NCI-H345 treated with DMSO at 0.1 percent for 48 hours (cell line): Measurements from ENCODE around the gene MRGPRX4.
"Not testable (repeated sequence)": the region's sequence is repeated elsewhere in the genome, so short reads cannot be mapped to it uniquely, and the experiment has no call there.

ENCODE experiments used
- DNase-seq: peaks from one replicate; lab custom pipeline; 2025; ENCODE audit not compliant: unreplicated experiment; lab: John Stamatoyannopoulos, UW

Gene MRGPRX4

GRCh38 chr11:18172666-18173065 lies at the start of gene MRGPRX4:
Gene MRGPRX4, plus strand, starts transcription at chr11:18172837. Its CDS starts 420 bp downstream, at chr11:18173257.
- no peak for DNase-seq

DNA sequence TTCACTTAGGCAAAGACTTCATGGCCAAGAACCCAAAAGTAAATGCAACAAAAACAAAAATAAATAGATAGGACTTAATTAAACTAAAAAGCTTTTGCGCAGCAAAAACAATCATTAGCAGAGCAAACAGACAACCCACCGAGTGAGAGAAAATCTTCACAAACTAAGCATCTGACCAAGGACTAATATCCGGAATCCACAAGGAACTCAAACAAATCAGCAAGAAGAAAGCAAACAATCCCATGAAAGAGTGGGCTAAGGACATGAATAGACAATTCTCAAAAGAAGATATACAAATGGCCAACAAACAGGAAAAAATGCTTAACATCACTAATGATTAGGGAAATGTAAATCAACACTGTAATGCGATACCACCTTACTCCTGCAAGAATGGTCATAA lies 41.5 kb upstream of the MRGPRX4 start:
- DNase-seq, result not testable (repeated sequence)

DNA sequence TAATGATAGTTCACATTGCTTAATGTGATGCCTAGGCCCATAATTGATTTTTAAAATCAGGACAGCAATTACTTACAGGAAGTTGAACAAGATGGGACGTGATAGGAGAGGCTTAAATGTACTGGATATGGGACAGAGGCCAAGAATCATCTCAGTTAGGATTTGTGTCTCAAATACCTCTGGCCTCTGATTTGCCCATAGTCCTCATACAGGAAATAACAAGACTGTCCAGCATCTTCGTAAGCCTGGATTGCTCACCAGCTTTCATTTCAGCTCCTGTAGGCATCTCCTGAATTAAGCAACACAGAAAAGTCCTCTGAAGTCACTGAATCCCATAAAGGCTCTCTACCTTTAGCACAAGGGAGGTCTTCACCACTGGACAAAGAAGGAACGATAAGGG lies 40.3 kb upstream of the MRGPRX4 start, which contains the start of gene MRGPRX3:
Gene MRGPRX3 (plus strand): TSS at position 231 of the 400 bp plus-strand sequence. CDS start 4,632 bp downstream, outside the sequence.
- no peak for DNase-seq

DNA sequence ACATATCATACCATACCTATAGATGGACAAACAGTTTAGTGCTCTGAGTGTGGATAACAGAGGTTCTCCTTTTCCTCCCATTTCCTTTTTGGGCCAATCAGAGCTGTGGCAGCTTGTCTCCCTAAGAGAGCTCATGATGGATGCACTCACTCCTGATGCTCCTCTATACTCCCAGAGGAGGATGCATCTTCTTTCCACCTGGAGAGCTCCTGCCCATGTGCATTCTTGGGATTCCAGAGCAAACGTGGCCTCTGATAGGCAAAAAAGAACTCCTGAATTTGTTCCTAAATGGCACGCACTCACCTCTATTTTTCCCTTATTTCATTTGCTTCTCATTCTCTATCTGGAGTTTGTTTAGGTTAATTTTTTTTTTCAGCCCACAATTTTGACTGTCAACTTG lies 37.3 kb upstream of the MRGPRX4 start:
- DNase-seq, result no peak

DNA sequence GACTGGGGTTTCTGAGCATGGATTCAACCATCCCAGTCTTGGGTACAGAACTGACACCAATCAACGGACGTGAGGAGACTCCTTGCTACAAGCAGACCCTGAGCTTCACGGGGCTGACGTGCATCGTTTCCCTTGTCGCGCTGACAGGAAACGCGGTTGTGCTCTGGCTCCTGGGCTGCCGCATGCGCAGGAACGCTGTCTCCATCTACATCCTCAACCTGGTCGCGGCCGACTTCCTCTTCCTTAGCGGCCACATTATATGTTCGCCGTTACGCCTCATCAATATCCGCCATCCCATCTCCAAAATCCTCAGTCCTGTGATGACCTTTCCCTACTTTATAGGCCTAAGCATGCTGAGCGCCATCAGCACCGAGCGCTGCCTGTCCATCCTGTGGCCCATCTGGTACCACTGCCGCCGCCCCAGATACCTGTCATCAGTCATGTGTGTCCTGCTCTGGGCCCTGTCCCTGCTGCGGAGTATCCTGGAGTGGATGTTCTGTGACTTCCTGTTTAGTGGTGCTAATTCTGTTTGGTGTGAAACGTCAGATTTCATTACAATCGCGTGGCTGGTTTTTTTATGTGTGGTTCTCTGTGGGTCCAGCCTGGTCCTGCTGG lies 35.3 kb upstream of the MRGPRX4 start:
- no peak for DNase-seq

DNA sequence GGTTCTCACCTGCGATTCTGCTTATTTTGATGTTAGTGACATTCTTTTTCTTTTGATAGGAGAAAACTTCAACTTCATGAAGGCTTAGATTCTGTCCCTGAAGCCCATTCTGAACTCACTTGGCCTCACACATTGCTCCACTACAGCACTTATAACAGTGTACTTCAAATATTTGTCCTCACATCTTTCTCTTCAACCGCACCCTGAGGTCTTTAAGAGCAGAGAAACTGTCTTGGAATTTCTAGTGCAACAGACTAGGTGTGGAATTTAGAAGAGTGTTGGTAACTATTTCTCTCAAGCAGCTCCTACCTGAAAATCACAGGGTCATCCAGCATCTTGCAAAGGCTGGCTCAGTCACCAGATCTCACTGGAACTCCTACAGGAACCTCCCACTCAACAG lies 32.5 kb upstream of the MRGPRX4 start:
- DNase-seq, result no peak

- no peak for DNase-seq
These were observed 28.4 kb upstream of the MRGPRX4 start for GRCh38 chr11:18144243-18144642.

- DNase-seq, result no peak
These were observed 27.6 kb upstream of the MRGPRX4 start for GRCh38 chr11:18145025-18145424.

DNA sequence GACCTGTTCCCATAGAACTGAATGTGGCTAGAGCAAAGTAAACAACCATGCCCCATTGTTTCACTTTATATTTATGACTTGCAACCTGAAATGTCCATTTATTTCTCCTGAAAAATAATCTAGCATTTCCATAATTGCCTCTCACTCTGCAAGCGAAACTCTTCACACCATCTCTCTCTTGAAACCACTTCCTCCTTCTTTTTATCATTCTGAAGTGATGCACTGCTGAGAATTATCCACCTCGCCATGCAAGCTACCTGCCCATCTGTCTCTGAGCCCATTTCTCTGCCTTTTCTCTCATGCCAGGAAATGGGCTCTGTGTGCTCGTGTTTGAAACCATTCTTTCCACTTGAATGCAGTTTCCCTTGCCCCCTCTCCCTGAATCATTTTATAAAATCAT lies 26.8 kb upstream of the MRGPRX4 start:
- DNase-seq, result no peak

DNA sequence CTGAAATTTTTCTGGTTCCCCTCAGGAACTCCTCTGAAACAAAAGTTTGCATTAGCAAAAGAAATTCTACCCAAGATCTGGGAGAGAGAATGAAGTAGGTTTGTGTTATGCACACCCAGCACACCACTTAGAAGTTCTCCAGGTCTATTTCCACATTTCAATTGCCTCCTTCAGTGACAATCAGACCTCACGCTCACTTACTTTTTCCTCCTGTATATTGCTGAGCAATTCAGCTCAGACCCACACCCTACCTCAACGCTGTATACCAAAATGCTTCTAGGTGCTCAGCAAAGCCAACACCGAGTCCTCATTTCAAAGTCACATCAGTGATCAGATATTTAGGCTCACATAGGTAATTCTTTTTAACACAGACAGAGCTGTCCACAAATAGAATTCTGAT lies 21.1 kb upstream of the MRGPRX4 start:
- DNase-seq, result no peak

GRCh38 chr11:18168372-18168771 lies 4.3 kb upstream of the MRGPRX4 start:
- DNase-seq, result no peak

GRCh38 chr11:18171377-18172000 lies 1.1 kb upstream of the MRGPRX4 start:
- DNase-seq, result no peak

DNA sequence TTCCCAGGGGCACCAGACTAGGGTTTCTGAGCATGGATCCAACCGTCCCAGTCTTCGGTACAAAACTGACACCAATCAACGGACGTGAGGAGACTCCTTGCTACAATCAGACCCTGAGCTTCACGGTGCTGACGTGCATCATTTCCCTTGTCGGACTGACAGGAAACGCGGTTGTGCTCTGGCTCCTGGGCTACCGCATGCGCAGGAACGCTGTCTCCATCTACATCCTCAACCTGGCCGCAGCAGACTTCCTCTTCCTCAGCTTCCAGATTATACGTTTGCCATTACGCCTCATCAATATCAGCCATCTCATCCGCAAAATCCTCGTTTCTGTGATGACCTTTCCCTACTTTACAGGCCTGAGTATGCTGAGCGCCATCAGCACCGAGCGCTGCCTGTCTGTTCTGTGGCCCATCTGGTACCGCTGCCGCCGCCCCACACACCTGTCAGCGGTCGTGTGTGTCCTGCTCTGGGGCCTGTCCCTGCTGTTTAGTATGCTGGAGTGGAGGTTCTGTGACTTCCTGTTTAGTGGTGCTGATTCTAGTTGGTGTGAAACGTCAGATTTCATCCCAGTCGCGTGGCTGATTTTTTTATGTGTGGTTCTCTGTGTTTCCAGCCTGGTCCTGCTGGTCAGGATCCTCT lies 709 bp downstream of the MRGPRX4 start:
- no peak for DNase-seq

DNA sequence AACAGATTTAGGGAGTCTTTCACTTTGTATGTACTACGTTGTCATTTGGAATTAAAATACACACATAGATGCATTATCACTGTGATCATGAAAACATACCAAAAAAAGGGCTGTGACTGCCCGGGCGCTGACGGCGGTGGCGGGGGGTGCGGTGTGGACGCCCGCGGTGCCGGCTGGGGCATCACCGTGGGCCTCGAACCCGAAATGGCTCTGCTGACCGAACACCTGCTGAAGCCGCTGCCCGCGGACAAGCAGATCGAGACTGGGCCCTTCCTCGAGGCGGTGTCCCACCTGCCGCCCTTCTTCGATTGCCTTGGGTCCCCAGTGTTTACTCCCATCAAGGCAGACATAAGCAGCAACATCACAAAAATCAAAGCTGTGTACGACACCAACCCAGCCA lies 16.2 kb downstream of the MRGPRX4 start:
- no peak for DNase-seq

GRCh38 chr11:18189476-18190245 lies 17.0 kb downstream of the MRGPRX4 start:
- DNase-seq, result not testable (repeated sequence)

- no peak for DNase-seq
These were observed 18.7 kb downstream of the MRGPRX4 start for GRCh38 chr11:18191376-18191775.

DNA sequence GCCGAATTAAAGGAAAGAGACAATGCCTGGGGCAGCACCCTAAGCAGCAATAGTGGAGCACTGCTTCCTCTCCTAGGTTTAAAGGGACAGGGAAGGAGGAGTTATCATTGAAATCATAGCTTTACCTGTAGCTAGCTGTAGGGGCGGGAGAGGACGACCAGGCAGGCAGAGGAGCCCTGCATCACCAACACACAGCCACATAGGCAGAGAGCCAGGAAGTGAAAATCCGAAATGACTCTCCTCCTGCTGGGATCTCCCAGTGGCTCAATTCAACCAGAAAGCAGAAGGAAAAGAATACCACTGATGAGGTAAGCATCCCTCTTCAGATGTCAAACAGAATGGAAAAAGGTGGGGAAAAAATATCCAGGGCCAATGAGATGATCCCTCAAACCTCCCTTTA lies 20.4 kb downstream of the MRGPRX4 start:
- peak; percentile 71 for DNase-seq

GRCh38 chr11:18196532-18196931 lies 23.9 kb downstream of the MRGPRX4 start:
- DNase-seq, result no peak

GRCh38 chr11:18197738-18198137 lies 25.1 kb downstream of the MRGPRX4 start:
- DNase-seq, result not testable (repeated sequence)

GRCh38 chr11:18203723-18204122 lies 31.1 kb downstream of the MRGPRX4 start:
- DNase-seq, result peak; percentile 32

- DNase-seq, result no peak
These were observed 31.6 kb downstream of the MRGPRX4 start for GRCh38 chr11:18204220-18204619.

GRCh38 chr11:18204771-18205170 lies 32.1 kb downstream of the MRGPRX4 start:
- no peak for DNase-seq
